ENCODE data around the gene PMM1. TPM values are rescaled to one million over a fixed set of nuclear protein-coding genes. Genes with fewer than 3 reads are reported as not detected.

Gene PMM1
- total RNA-seq, 1 experiment from 2014 or later, result 19.8 TPM

GRCh38 chr22:41621099-41621910, 31.7 kb upstream of the PMM1 start, which contains the start of gene XRCC6:
TSS of gene XRCC6 (plus strand) at chr22:41621295. CDS start at chr22:41622005, 710 bp downstream.
- Mint-ChIP-seq H3K4me3 (peak within 1 kb of the TSS; percentile 95), H3K27ac (peak within 1 kb of the TSS; percentile 99 to 100 (median 99)), H3K9me3 (no peaks in the 10 kb centered on the region; a peak in 2 of 5 replicates), H3K36me3 (ENCODE audit: insufficient read depth in 1 of 3, low read depth in 3 of 3) (peaks cover 29 to 38% (median 38%) of the 10 kb centered on the region in 3 experiments), H3K4me1 (peaks cover 17 to 19% of the 10 kb centered on the region in 2 experiments), H3K27me3 (ENCODE audit: low read depth) (no peaks in the 10 kb centered on the region)
- H3K56ac ChIP-seq (ENCODE audit: insufficient read length, low read depth, low read length), result peak within 1 kb of the TSS; percentile 18
- H4K5ac ChIP-seq (ENCODE audit: insufficient read length, low read depth, low read length), result peak within 1 kb of the TSS; percentile 97
- peak within 1 kb of the TSS; percentile 88 for H2BK5ac ChIP-seq (ENCODE audit: insufficient read length, low read length)
- no peak within 1 kb of the TSS for H3K23ac ChIP-seq (ENCODE audit: insufficient read length, low read depth, low read length)
- WGBS (ENCODE audit: extremely low coverage, insufficient read length, low lambda C conversion rate), result no CpG with 5 or more reads among the region's 70 CpGs
- H3K4ac ChIP-seq (ENCODE audit: low read depth, low read length), result no peak within 1 kb of the TSS; the same call in 1 of the 2 replicates
- no peaks in the 10 kb centered on the region for H3K9me3 ChIP-seq (ENCODE audit: control insufficient read depth, low read depth, low read length)
- H3K4me2 ChIP-seq (ENCODE audit: insufficient read depth, insufficient read length, low read length), result peak within 1 kb of the TSS; percentile 87
- no peaks in the 10 kb centered on the region for H3K79me1 ChIP-seq (ENCODE audit: insufficient read depth, low read depth, low read length, poor library complexity, severe bottlenecking)
- no peak within 1 kb of the TSS for H2AK5ac ChIP-seq (ENCODE audit: insufficient read length, low read length)
- H3K9ac ChIP-seq (ENCODE audit: extremely low read depth, insufficient read length, low read length), result peak within 1 kb of the TSS; percentile 98
- peak within 1 kb of the TSS; percentile 99 for H3K18ac ChIP-seq (ENCODE audit: insufficient read length, low read depth, low read length)
- H3K23me2 ChIP-seq (ENCODE audit: insufficient read length, low read depth, low read length, poor library complexity, severe bottlenecking), result peaks cover 14% of the 10 kb centered on the region
- H4K91ac ChIP-seq (ENCODE audit: insufficient read length, low read depth, low read length), result peak within 1 kb of the TSS; percentile 38
- TF ChIP-seq CTCF (conservative IDR thresholded peaks at IDR 0.05), result no peak
- peak; percentile 100 for DNase-seq
- H3T11ph ChIP-seq (ENCODE audit: low read length), result no peak within 1 kb of the TSS
- no peak within 1 kb of the TSS for H2BK120ac ChIP-seq (ENCODE audit: low read depth, low read length, poor library complexity, severe bottlenecking)
- no peak within 1 kb of the TSS for H2BK15ac ChIP-seq (ENCODE audit: low read depth, low read length)
- H3K79me2 ChIP-seq (ENCODE audit: insufficient read depth, low read length), result peaks cover 8% of the 10 kb centered on the region; the same call in 1 of the 2 replicates
- no peak within 1 kb of the TSS for H4K8ac ChIP-seq (replicated peaks; ENCODE audit: insufficient read length, low read depth, low read length)
- H2AFZ ChIP-seq (ENCODE audit: low read length), result no peak within 1 kb of the TSS
- H3K14ac ChIP-seq (ENCODE audit: insufficient read depth, low read length), result peak within 1 kb of the TSS; percentile 97
- no peaks in the 10 kb centered on the region for H4K20me1 ChIP-seq (ENCODE audit: control insufficient read depth, insufficient read depth, insufficient read length)
- no peaks in the 10 kb centered on the region for H3K4me1 ChIP-seq (ENCODE audit: insufficient read depth, low read length)
- H3K27ac ChIP-seq (ENCODE audit: insufficient read length, low read depth, low read length), result peak within 1 kb of the TSS; percentile 84
- no peaks in the 10 kb centered on the region for H3K27me3 ChIP-seq (ENCODE audit: insufficient read depth, low read length)
- peak within 1 kb of the TSS; percentile 39 for H2BK12ac ChIP-seq (ENCODE audit: insufficient read length, low read depth, low read length)
- no peak within 1 kb of the TSS for H2BK20ac ChIP-seq (ENCODE audit: low read depth, low read length, poor library complexity, severe bottlenecking)
